Measurements from ENCODE around the gene SMARCB1.
A peak's percentile ranks its signal among the peaks of the same experiment; 100 is the strongest.

SMARCB1 gene

DNA sequence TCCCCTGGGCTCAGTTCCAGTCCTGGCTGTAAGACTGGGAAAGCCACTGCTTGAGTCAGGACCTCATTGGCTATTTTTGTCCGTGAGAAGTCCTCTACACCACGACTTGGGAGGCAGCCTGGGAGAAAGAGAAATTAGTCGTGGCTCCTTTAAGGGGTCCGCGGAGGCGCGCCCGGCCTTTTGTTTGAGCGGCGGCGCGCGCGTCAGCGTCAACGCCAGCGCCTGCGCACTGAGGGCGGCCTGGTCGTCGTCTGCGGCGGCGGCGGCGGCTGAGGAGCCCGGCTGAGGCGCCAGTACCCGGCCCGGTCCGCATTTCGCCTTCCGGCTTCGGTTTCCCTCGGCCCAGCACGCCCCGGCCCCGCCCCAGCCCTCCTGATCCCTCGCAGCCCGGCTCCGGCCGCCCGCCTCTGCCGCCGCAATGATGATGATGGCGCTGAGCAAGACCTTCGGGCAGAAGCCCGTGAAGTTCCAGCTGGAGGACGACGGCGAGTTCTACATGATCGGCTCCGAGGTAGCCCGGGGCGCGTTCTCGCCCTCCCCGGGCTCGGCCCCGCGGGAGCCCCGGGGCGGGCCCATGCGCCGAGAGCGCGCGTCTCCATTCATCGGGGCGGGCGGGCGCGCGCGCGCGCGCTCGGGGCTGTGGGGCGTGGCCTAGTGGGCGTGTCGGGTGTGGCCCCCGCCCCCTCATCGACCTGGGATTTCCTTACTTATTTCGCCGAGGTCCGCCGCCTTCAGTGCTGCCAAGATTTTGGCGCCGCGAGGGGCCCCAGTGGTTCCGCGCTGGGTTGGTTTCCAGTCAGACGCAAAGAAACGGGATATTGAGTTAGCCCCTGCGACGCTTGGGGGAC, at the start of gene SMARCB1:
Gene SMARCB1, plus strand, starts transcription at position 215 of the 848 bp plus-strand sequence. Its CDS starts 204 bp downstream, at position 419.
- H3K27ac ChIP-seq = peak within 1 kb of the TSS; percentile 98
- TF ChIP-seq, protein P1, sequence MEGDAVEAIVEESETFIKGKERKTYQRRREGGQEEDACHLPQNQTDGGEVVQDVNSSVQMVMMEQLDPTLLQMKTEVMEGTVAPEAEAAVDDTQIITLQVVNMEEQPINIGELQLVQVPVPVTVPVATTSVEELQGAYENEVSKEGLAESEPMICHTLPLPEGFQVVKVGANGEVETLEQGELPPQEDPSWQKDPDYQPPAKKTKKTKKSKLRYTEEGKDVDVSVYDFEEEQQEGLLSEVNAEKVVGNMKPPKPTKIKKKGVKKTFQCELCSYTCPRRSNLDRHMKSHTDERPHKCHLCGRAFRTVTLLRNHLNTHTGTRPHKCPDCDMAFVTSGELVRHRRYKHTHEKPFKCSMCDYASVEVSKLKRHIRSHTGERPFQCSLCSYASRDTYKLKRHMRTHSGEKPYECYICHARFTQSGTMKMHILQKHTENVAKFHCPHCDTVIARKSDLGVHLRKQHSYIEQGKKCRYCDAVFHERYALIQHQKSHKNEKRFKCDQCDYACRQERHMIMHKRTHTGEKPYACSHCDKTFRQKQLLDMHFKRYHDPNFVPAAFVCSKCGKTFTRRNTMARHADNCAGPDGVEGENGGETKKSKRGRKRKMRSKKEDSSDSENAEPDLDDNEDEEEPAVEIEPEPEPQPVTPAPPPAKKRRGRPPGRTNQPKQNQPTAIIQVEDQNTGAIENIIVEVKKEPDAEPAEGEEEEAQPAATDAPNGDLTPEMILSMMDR (IDR thresholded peaks at IDR 0.05) = no peak
- TF ChIP-seq ZFX (IDR thresholded peaks at IDR 0.05; ENCODE audit: borderline replicate concordance) = no peak

DNA sequence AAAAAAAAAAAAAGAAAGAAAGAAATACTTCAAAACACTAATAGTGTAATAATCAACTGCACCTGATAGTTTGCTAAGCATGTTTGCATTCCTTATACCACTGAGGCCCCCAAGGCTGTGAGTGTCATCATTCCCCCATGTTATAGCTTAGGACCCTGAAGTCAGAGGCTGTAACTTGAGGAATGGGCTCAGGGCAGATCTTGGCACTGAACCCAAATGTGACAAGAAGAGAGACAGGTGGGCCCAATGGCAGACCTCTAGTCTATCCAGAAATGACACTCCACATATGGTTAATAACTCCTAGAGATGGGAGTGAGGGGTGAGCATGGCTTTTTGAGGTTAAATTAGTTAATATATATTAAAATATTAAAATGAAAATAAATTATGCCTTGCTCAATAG, 49.1 kb upstream of the SMARCB1 start:
- TF ChIP-seq, protein P1 (IDR thresholded peaks at IDR 0.05) = no peak
- no peak overlapping the region for H3K27ac ChIP-seq

DNA sequence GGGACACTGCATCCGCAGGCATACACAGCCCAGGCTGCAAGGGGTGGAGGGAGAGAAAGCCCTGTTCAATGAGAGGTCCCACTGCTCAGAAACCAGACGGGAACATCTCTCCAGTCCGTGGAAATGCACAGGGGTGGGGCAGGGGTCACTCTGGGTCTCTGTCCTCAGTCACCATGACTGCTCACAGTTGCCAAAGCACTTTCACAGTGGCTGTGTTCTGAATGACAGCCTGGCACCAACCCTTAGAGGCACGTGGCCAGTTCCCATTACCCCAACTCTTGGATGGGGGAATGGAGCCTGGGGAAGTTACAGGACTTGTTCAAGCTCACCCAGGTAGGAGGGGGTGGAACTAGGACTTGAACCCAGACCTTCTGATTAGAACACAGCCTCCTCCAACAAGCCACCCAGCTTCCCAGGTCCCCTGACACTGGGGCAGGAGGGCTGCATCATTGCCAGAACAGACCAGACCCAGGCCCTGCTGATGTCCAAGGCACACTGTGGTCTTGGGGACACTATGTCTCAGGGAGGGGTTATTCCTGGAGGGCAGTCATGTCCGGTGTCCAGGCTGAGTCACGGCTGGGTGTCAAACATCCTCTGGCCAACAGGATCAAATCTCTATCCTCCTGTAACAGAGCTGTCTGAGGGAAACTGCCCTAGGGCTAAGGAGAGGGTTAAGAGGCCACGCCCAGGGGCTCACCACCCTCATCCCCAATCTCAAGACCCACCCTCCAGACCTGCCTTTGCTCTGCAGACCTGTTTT, 44.1 kb upstream of the SMARCB1 start:
- TF ChIP-seq, protein P1 (IDR thresholded peaks at IDR 0.05) = no peak
- TF ChIP-seq ZFX (IDR thresholded peaks at IDR 0.05; ENCODE audit: borderline replicate concordance) = no peak
- no peak overlapping the region for H3K27ac ChIP-seq

DNA sequence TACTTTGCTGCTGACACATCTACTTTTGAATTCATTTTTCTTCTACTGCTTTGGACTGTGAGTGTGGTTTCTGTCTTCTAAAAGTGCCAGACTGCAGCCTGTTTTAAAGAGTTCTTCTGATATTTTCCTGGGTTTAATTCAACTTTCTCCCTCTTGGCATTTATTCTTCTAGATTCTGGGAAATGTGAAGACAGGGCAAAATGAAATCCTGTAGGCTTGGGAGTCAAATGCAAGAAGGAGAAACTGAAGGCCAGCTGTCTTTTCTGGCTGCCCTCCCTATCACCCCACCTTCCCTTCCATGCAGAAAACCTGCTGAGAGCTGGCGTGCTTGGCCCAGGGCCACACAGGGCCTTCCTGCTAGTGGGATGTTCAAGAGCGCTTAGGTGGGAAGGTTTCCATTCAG, 43.5 kb upstream of the SMARCB1 start:
- TF ChIP-seq, protein P1 (IDR thresholded peaks at IDR 0.05) = no peak
- TF ChIP-seq ZFX (IDR thresholded peaks at IDR 0.05; ENCODE audit: borderline replicate concordance) = no peak
- no peak overlapping the region for H3K27ac ChIP-seq

DNA sequence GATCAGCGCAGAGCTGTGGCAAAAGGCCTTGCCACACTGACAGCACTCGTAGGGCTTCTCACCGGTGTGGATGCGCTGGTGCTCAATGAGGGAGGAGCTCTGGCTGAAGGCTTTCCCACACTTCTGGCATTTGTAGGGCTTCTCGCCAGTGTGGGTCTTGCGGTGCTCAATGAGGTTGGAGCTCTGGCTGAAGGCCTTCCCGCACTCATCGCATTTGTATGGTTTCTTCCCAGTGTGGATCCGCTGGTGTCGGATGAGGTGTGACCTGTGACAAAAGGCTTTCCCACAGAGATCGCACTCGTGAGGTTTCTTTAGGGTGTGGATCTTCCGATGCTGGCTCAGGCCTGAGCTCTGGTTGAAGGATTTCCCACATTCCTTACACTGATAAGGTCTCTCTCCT, 42.8 kb upstream of the SMARCB1 start:
- H3K27ac ChIP-seq = no peak overlapping the region
- TF ChIP-seq, protein P1 (IDR thresholded peaks at IDR 0.05) = no peak

DNA sequence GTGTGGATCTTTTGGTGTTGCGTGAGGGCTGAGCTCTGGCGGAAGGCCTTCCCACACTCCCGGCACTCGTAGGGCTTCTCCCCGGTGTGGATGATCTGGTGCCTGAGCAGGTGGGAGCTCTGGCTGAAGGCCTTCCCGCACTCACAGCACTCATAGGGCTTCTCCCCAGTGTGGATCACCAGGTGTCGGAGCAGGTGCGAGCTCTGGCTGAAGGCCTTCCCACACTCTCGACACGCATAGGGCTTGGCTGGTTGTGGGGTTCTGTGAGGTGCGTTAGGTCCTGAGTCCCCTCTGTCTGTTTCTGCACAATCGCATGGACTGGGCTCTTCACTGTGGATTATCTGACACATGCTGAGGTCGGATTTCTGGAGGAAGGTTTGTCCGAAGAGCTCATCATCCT, 42.3 kb upstream of the SMARCB1 start:
- H3K27ac ChIP-seq = no peak overlapping the region
- TF ChIP-seq ZFX (IDR thresholded peaks at IDR 0.05; ENCODE audit: borderline replicate concordance) = no peak
- TF ChIP-seq, protein P1 (IDR thresholded peaks at IDR 0.05) = no peak

DNA sequence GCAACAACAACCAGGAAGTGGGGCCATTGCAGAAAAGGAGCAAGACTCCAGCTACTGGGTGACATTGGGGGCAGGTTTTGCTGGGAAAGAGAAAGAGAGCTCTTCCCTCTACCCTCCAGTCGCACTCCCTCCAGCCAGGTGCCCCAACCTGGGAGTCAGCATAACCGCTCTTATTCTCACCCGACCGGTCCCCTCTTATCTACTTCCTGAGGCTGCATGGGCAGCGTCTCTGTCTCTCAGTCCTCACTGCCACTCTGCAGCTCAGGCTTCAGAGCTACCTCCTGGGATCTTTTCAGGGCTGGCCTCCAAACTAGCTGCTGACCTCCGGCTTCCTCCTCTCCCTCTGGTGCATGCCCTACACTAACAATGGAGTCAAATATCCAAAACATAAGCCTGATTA, 41.0 kb upstream of the SMARCB1 start:
- no peak overlapping the region for H3K27ac ChIP-seq
- TF ChIP-seq, protein P1 (IDR thresholded peaks at IDR 0.05) = no peak
- no peak for TF ChIP-seq ZFX (IDR thresholded peaks at IDR 0.05; ENCODE audit: borderline replicate concordance)
